Activated T-cell treated with anti-CD3 and anti-CD28 coated beads for 48 hours (primary cell): Measurements from ENCODE around the gene CHST1.
A peak's percentile ranks its signal among the peaks of the same experiment; 100 is the strongest.

Experiments used
- DNase-seq: peaks from one replicate; pipeline ENCODE4 v3.0.0-alpha.2; 2020; ENCODE audit warnings: low read depth

Gene CHST1

GRCh38 chr11:45659818-45660160, 5.6 kb downstream of the CHST1 start:
- DNase-seq: no peak

DNA sequence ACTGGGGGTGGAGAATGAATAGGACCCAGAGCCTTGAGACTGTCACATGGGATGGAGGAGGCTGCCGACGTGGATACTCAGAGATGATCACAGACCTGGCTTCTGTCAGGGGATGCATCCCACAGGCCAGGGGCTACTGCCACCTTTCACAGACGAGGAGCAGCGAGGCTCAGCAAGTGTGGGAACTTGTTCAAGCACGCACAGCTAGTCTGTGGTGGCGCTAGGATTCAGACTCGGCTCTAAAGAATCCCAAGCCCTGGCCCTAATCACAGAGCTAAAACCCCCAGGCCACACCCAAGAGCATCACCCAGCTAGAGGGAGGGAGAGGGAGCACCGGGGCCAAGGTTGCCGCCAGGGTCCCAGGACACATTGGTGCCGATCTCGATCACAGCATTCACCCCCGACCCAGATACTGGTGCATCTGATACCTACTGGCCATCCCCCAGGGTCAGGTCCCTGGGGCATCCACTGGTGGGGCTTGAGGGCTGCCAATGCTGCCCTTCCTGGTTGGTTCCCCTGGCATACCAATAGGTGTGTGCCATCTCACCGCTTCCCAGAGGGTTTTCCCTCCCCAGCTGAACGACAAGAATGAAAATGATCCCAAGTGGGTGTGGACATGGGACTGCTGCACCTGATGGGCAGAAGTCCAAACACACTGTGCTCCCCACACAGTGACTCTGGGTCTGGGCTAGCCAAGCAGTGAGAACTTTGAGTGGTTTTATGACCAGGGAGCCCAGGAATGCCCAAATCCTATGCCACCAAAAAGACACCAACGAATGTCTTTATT, 6.2 kb downstream of the CHST1 start:
- no peak for DNase-seq

DNA sequence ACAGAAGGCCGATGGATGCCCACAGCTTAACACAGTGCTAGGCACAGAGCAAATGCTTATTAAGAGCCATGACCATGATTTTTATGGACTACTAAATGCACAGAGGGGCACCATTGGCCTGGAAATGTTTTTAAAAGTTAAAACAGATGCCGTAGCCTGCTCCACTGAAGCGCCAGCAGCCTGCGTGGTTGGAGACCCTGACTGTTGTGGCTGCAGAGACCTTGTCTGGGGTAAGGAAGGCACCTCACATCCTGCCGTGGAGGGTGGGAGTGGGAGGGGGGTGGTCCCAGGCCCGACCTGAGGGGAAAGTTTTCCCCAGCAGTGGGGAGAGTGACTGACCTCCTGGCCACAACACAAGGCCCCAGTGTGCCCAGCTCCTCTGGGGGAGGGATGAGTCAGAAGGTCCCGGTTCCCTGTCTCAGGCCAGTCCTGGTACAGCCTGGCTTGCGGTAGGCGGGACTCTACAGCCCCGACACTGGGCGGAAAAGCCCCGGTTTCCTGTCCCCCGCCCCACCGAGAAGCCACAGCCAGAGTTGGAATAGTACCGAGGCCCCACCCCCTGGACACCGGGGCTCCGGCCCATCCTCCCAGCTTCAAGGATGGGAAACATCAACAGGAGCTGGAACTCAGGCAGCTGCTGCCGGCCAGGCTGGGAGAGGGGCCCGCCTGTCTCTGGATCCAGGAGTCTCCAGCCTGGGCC, 7.0 kb downstream of the CHST1 start:
- DNase-seq: no peak

GRCh38 chr11:45657496-45658260, 7.7 kb downstream of the CHST1 start:
- no peak for DNase-seq

DNA sequence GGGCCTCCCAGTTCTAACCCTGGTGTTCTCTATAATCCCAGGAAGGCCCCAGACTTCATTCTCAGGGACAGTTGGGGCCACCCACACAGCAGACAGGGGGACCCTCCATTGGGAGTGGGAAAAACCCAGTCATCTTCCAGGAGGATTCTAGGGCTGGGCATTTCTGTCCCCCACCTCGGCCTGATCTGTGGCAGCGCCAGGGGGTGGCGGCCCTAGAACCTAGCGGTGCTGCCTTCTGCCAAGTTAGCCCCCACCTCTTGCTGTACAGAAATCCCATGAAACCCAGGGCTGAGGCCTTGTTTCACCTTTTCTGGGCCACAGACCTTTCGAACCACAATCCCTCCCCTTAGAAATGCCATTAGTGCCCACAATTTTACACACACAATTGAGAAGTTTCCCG, 9.6 kb downstream of the CHST1 start:
- no peak for DNase-seq

DNA sequence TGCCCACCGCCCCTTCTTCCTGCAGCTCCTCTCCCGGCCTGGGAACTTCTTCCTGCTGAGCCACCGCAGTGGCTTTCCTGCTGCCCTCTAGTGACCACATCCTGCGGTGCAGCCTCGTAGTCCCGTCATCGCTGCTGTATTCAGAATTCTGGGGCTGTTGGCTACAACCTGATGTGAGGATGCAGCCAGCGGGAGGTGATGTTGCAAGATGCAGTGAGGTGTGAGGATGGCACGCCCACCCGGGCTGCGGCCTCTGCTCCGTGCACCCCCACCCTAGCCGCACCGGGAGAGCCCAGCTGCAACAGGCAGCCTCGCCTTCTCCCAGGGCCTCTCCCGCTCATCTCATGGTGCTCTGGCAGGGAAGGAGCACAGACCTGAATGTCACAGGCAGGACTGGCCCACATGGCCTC, 10.1 kb downstream of the CHST1 start:
- DNase-seq: peak; percentile 58

- DNase-seq: no peak
Measured at GRCh38 chr11:45655012-45655283, 10.5 kb downstream of the CHST1 start.

- DNase-seq: no peak
Measured at GRCh38 chr11:45654231-45655011, 11.0 kb downstream of the CHST1 start.

- DNase-seq: no peak
Measured at GRCh38 chr11:45653277-45653676, 12.1 kb downstream of the CHST1 start.

GRCh38 chr11:45652781-45653180, 12.6 kb downstream of the CHST1 start:
- DNase-seq: no peak

- no peak for DNase-seq
Measured at GRCh38 chr11:45651841-45652749, 13.3 kb downstream of the CHST1 start.

DNA sequence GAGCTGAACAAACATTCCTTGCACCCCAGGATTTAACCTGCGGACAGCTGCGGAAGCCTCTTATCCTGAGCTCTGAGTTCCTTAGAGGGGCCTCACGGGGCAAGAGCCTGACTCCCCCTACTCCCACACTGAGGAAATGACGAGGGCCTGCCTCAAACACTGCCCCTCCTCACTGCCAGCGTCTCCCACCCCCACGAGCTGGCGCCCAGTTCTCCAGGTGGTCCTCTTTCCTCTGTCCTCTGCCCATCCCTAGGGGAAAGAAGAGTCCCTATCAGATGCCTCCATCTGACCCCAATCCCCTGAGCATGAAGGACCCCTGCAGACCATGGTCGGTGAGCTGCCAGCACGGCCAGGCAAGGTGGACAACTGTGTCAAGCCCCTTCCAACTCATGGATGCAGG, 14.3 kb downstream of the CHST1 start:
- DNase-seq: no peak

GRCh38 chr11:45650166-45651095, 15.0 kb downstream of the CHST1 start:
- DNase-seq: no peak

DNA sequence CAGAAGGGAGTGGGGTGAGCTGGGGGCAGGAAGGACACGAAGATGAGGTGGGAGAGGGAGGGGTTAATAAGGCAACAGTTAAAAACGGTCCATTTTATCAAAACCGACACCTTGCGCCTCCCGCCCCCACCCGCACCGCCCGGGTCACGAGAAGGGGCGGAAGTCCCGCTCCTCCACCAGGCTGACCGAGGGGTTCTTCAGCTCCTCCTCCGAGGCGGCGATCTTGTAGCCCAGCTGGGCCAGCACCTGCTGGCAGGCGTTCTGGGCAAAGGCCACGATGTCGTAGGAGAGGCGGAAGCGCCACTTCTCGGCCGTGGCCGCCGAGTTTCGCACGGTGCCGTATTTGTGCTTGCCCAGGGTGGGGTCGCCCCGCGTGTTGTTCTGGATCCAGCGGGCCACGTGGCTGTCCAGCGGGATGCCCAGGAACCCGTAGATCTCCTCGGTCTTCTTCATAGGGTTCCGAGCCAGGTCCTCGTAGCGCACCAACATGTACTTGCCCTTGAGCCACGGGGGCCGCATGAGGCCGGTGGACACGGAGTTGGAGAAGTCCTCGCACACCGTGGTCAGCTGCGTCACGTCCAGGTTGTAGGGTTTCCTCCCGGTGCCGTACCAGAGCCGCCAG, 15.8 kb downstream of the CHST1 start:
- no peak for DNase-seq

DNA sequence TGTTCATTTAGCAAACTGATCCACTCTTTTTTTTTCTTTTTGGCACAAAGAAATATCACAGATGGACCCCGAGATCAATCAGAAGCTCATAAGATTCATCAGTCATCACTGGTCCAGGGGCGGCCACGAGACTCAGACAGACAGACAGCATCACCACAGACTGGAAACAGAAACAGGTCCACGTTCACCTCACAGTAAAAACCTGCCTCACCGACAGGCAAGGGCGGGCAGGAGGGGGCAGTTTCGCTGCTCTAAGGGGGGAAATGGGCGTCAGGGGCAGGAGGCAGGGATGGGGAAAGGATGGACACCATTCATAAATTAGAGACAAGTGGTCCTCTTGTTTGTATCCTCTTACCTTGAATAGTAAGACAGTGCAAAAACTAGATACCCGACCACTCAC, 16.5 kb downstream of the CHST1 start:
- no peak for DNase-seq

GRCh38 chr11:45647786-45648185, 17.6 kb downstream of the CHST1 start:
- DNase-seq: no peak

DNA sequence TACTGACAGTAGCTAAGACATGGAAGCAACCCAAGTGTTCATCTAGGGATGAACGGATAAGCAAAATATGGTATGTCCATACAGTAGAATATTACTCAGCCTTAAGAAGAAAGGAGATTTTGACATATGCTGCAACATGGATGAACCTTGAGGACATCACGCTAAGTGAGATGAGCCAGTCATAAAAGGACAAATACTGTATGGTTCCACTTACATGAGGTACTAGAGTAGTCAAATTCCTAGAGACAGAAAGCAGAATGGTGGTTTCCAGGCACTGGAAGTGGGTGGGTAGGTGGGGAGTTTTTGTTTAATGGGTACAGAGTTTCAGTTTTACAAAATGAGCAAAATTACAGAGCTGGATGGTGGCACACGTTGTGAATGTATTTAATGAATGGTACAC, 18.1 kb downstream of the CHST1 start:
- DNase-seq: no peak

- no peak for DNase-seq
Measured at GRCh38 chr11:45646275-45646927, 19.0 kb downstream of the CHST1 start.
